Activated CD8-positive, alpha-beta memory T cell treated with anti-CD3 and anti-CD28 coated beads, Interleukin-2, amount 50 U/mL, for 48 hours (primary cell): ENCODE measurements around the gene KCMF1.

Experiments
- DNase-seq: peaks from one replicate; pipeline ENCODE4 v3.0.0-alpha.2; 2020

Gene KCMF1

DNA sequence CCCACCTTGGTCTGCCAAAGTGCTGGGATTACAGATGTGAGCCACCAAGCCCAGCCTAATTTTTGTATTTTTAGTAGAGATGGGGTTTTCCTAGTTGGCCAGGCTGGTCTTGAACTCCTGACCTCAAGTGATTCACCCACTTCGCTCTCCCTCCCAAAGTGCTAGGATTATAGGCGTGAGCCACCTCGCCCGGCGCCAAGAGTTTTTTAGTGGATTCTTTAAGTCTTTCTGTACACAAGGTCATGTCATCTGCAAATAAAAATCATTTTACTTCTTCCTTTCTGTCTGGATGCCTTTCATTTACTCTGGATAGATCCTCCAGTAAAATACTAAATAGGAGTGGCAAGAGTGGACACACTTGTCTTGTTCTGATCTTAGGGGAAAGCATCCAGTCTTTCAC lies 61.7 kb downstream of the KCMF1 start:
- no peak for DNase-seq

- no peak for DNase-seq
Measured at GRCh38 chr2:85033388-85033787, 62.4 kb downstream of the KCMF1 start.

GRCh38 chr2:85034158-85034557 lies 63.2 kb downstream of the KCMF1 start:
- DNase-seq = no peak

GRCh38 chr2:85037622-85038021 lies 66.7 kb downstream of the KCMF1 start:
- DNase-seq = no peak

DNA sequence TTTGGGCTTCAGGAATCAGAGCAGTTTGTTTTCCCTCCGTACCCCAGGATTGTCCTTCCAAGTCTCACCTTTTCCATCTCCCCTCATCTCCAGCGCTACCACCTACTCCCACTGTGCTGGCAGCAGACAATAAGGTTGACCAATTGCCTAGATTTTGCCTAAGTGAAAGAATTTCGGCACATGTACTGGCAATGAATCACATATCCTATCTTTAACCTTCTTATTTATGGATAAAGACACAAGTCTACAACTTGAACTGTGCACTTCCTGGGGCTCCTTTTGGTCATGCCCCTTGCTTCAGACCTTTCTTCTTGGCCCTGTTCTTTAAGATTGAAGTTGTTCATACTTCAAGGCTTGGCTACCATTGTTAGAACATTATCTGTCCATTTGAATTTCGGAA lies 71.4 kb downstream of the KCMF1 start:
- DNase-seq = no peak

GRCh38 chr2:85048534-85048933 lies 77.6 kb downstream of the KCMF1 start:
- DNase-seq = no peak

- DNase-seq = no peak
Measured at GRCh38 chr2:85049236-85049635, 78.3 kb downstream of the KCMF1 start.

DNA sequence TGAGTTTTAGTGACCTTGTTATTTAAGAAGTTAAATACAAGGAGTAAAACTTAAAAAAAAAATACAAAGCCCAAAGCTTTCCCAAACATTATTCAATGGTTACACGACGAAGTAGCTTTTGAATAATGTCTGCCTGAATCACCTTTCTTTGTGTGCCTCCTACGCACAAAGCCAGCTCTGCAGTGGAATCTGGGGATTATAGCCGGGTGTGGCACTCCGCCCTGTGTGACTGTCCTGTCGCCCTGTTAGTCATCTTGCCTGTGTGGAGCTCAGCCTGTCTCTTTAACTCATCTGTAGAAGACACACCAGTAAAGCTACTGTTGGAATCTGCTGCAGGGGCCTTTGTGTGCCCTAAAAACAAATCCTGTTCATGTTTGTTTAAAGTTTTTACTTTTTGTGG lies 82.8 kb downstream of the KCMF1 start:
- DNase-seq = no peak

GRCh38 chr2:85057226-85057962 lies 86.4 kb downstream of the KCMF1 start:
- no peak for DNase-seq

GRCh38 chr2:85061896-85062295 lies 90.9 kb downstream of the KCMF1 start:
- no peak for DNase-seq

DNA sequence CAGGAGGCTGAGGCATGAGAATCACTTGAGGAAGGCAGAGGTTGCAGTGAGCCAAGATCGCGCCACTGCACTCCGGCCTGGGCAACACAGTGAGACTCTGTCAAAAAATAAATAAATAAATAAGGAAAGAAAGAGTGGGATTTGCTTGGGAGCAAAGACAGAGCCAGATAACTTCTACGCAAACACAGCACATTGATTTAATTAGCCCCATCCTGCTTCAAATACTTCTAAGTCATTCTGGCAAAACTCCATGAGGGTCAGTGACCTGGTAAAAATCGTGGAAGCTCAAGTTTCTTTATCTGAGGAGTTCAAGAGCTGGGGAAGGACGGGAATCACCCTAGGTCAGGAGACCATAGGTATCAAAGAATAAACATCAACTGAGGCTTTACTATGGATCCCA lies 91.6 kb downstream of the KCMF1 start:
- no peak for DNase-seq

GRCh38 chr2:85063981-85064599 lies 93.1 kb downstream of the KCMF1 start:
- DNase-seq = no peak

DNA sequence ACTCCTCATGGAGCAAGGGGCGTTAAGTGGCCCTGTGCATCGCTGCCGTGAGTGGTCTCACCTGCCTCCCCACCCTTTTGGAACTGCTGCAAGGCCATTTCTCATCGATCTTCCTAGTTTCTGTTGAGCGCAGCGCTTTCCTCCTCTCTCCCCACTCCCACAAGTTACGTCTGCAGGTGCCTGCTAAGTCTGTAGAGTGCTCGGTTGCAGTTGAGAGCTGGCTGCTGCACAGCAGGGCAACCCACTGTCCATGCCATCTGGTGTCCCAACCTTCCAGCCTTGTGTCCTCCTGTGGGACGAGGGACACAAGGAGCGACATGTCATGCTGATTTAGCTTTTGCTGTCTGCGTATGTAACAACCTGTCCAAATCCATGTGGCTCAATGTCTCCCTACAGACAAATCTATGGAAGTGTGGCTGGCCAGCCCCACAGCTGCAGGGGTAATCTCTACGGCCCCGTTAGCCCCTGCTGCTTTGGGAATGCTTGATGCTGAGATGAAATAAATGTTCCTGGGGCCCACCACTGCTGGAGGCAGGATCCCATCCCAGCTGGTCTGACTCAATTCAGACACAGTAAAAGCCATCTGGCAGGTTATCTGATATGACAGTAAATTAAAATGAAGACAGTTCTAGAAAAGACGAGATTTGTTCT lies 94.1 kb downstream of the KCMF1 start:
- DNase-seq = no peak

- no peak for DNase-seq
Measured at GRCh38 chr2:85066006-85066740, 95.2 kb downstream of the KCMF1 start.

- DNase-seq = peak; percentile 79
Measured at GRCh38 chr2:85066874-85067351, 96.0 kb downstream of the KCMF1 start.

DNA sequence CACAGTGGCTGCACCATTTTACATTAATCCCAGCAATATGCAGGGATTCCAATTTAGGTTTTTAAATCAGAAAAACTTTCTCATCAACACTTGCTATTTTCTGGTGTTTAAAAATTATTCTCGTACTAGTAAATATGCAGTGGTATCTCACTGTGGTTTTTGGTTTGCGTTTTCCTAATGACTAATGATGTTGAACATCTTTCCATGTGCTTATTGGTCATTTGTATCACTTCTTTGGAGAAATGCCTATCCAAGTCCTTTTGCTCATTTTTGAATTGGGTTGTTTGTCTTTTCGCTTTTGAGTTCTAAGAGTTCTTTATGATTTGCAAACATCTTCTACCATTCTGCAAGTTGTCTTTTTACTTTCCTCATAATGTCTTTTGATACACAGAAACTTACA lies 100.1 kb downstream of the KCMF1 start:
- DNase-seq = no peak

DNA sequence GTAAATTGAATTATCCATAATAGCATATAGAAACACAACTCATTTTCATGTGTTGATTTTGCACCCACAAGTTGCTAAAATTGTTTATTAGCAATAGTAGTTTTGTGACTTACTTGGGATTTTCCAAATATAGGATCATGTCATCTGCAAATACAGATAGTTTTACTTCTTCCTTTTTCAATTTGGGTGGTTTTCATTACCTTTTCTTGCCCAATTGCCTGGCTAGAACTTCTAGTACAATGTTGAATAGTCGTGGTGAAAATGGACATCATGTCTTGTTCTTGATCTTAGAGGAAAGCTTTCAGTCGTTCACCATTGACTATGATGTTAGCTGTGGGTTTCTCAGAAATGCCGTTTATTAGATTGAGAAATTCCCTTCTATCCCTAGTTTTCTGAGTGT lies 102.1 kb downstream of the KCMF1 start:
- no peak for DNase-seq

DNA sequence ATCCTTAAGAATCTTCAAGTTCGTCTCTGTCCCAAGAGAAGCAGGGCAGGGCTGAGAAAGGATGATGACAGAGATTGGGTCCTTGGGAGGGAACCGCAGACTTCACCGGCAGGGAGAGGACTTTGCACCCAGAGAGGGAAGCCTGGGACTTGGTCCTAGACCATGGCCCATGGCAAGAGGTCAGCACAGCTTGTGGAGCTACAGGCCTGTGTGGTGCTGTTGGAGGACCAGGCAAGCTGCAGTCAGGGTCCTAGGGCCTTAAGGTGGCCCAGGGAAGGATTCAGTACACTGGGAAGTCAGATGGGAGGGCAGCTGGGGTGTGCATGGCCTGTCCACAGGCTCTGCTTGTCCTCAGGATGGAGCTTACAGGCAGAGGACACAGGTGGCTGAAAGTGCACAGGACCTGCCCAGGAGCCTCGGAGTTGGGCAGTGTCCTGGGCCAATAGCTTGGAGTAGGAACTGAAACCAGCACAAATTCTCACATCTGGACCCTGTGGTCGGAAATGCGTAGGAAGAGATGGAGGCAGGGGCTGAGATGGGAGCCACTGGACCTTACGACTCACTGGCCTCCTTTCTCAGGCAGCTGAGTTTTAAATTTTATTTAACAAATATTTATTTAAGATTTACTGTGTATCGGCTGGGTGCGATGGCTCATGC lies 105.8 kb downstream of the KCMF1 start:
- DNase-seq = no peak

DNA sequence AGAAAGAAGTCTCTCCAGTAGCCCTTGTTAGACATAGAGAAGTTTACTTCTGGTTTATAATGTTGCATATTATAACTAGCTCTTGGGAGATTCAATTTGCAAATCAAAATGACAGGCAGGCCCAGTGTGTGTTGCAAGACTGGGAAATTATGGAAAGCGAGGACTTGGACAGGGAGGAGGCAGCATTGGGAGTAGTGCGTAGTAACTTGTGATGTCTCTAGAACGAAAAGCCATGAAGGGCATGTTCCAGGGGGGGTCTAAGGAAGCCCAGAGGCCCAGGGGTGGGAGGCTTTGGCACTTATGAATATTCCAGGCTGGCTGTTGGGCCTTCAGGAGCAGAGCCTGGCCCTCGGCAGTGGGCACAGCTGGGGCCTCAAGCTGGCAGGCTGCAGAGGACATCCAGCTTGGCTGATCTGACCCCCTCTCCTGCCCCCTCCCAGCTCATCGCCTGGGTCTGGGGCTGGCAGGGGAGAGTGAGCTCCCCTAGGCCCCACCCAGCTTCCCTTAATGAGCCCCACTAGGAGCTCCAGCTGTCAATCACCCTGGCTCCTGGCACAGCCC lies 107.0 kb downstream of the KCMF1 start:
- no peak for DNase-seq

- no peak for DNase-seq
Measured at GRCh38 chr2:85078536-85078935, 107.6 kb downstream of the KCMF1 start.

GRCh38 chr2:85083092-85083491 lies 112.1 kb downstream of the KCMF1 start:
- DNase-seq = no peak

GRCh38 chr2:85085563-85085962 lies 114.6 kb downstream of the KCMF1 start:
- DNase-seq = no peak

GRCh38 chr2:85087541-85087940 lies 116.6 kb downstream of the KCMF1 start:
- DNase-seq = no peak
